Muscle of back (tissue), 13 donors: Measurements from ENCODE around the gene MANF. TPM values are rescaled to one million over a fixed set of nuclear protein-coding genes. Genes with fewer than 3 reads are reported as not detected.

ENCODE experiments used
- DNase-seq, 3 donors: peaks; one replicate each; pipeline versions ENCODE4 v3.0.0 to v3.0.0-alpha.2; 2013
- long read RNA-seq, 9 donors: transcript quantifications; one replicate each; lab custom pipeline, GENCODE V29; 2026
- polyA plus RNA-seq, 10 donors: library from polyadenylated mRNA; unstranded; fragments of 120-200 nt; gene quantifications; one replicate each; pipeline ENCODE4 v1.2.1, GENCODE V29; 2013; ENCODE audit not compliant: insufficient read length in 10 of 10

The MANF gene
- polyA plus RNA-seq = 100 to 1,000 TPM in 1 of 10 donors, 10 to 100 TPM in 9; 53.4 to 103 (median 69.2) TPM
- long read RNA-seq, donor 1, transcript MANF-203 (2 exons, 436 nt) = minor isoform, 10 of 23 reads
- long read RNA-seq, donor 1, transcript MANF-204 (4 exons, 1,153 nt) = major isoform, 13 of 23 reads
- long read RNA-seq, donor 1, partial matches to known transcripts = 0 of 23 reads
- long read RNA-seq, donor 1, other reads (novel, unspliced or antisense) = 0 of 23 reads
- long read RNA-seq, donor 2, transcript MANF-204 (4 exons, 1,153 nt) = major isoform, 15 of 27 reads
- long read RNA-seq, donor 2, transcript MANF-203 (2 exons, 436 nt) = minor isoform, 6 of 27 reads
- long read RNA-seq, donor 2, partial matches to known transcripts = 5 of 27 reads
- long read RNA-seq, donor 2, other reads (novel, unspliced or antisense) = 0 of 27 reads
- long read RNA-seq, donor 3 = 0 reads
- long read RNA-seq, donor 4, transcript MANF-204 (4 exons, 1,153 nt) = major isoform, 10 of 21 reads
- long read RNA-seq, donor 4, transcript MANF-203 (2 exons, 436 nt) = major isoform, 10 of 21 reads
- long read RNA-seq, donor 4, partial matches to known transcripts = 0 of 21 reads
- long read RNA-seq, donor 4, other reads (novel, unspliced or antisense) = 0 of 21 reads
- long read RNA-seq, donor 5, transcript MANF-204 (4 exons, 1,153 nt) = major isoform, 14 of 20 reads
- long read RNA-seq, donor 5, transcript MANF-203 (2 exons, 436 nt) = minor isoform, 5 of 20 reads
- long read RNA-seq, donor 5, partial matches to known transcripts = 0 of 20 reads
- long read RNA-seq, donor 5, other reads (novel, unspliced or antisense) = 0 of 20 reads
- long read RNA-seq, donor 6, transcript MANF-204 (4 exons, 1,153 nt) = major isoform, 18 of 26 reads
- long read RNA-seq, donor 6, transcript MANF-203 (2 exons, 436 nt) = minor isoform, 7 of 26 reads
- long read RNA-seq, donor 6, partial matches to known transcripts = 0 of 26 reads
- long read RNA-seq, donor 6, other reads (novel, unspliced or antisense) = 0 of 26 reads
- long read RNA-seq, donor 7, transcript MANF-204 (4 exons, 1,153 nt) = major isoform, 10 of 16 reads
- long read RNA-seq, donor 7, partial matches to known transcripts = 0 of 16 reads
- long read RNA-seq, donor 7, other reads (novel, unspliced or antisense) = 0 of 16 reads
- long read RNA-seq, donor 8, transcript MANF-203 (2 exons, 436 nt) = minor isoform, 6 of 31 reads
- long read RNA-seq, donor 8, transcript MANF-204 (4 exons, 1,153 nt) = major isoform, 11 of 31 reads
- long read RNA-seq, donor 8, partial matches to known transcripts = 14 of 31 reads
- long read RNA-seq, donor 8, other reads (novel, unspliced or antisense) = 0 of 31 reads
- long read RNA-seq, donor 9, partial matches to known transcripts = 0 of 3 reads
- long read RNA-seq, donor 9, other reads (novel, unspliced or antisense) = 0 of 3 reads

- peak; percentile 98 to 99 (median 98) for DNase-seq
Measured at GRCh38 chr3:51384726-51385473, at the start of gene MANF. Gene MANF, plus strand, starts transcription at chr3:51385291. Its CDS starts 52 bp downstream, at chr3:51385343.

- DNase-seq = no peak
Measured at GRCh38 chr3:51336261-51336660, 48.8 kb upstream of the MANF start.

- no peak for DNase-seq
Measured at GRCh38 chr3:51337666-51338065, 47.4 kb upstream of the MANF start.

GRCh38 chr3:51338632-51339031 lies 46.5 kb upstream of the MANF start:
- no peak for DNase-seq

- DNase-seq = peak; percentile 5 to 81 (median 28)
Measured at GRCh38 chr3:51340013-51340829, 44.9 kb upstream of the MANF start.

GRCh38 chr3:51340989-51341636 lies 44.0 kb upstream of the MANF start:
- peak in 2 of 3 donors; percentile 7 to 8 for DNase-seq

- no peak for DNase-seq
Measured at GRCh38 chr3:51343918-51344687, 41.0 kb upstream of the MANF start.

- no peak for DNase-seq
Measured at GRCh38 chr3:51350751-51351150, 34.3 kb upstream of the MANF start.

GRCh38 chr3:51353131-51353530 lies 32.0 kb upstream of the MANF start:
- DNase-seq = no peak

- DNase-seq = no peak
Measured at GRCh38 chr3:51353691-51354090, 31.4 kb upstream of the MANF start.

GRCh38 chr3:51354172-51354571 lies 30.9 kb upstream of the MANF start:
- DNase-seq = no peak

- no peak for DNase-seq
Measured at GRCh38 chr3:51354731-51355615, 30.1 kb upstream of the MANF start.

GRCh38 chr3:51355891-51356578 lies 29.1 kb upstream of the MANF start:
- DNase-seq = no peak

- no peak for DNase-seq
Measured at GRCh38 chr3:51357856-51358255, 27.2 kb upstream of the MANF start.

GRCh38 chr3:51358981-51359380 lies 26.1 kb upstream of the MANF start:
- no peak for DNase-seq

GRCh38 chr3:51360806-51361205 lies 24.3 kb upstream of the MANF start:
- DNase-seq = no peak

- DNase-seq = no peak
Measured at GRCh38 chr3:51361746-51362145, 23.3 kb upstream of the MANF start.
